UCSD-AML1 (cell line): ENCODE measurements around the gene ANKRD13C.
"Not testable (repeated sequence)": the region's sequence is repeated elsewhere in the genome, so short reads cannot be mapped to it uniquely, and the experiment has no call there.

Experiments
- DNase-seq: peaks from one replicate; lab custom pipeline; 2025; ENCODE audit not compliant: unreplicated experiment; lab: John Stamatoyannopoulos, UW

Gene ANKRD13C

GRCh38 chr1:70354332-70355110 is at the start of gene ANKRD13C:
Gene ANKRD13C, minus strand, starts transcription at chr1:70354722. Its CDS starts 314 bp downstream, at chr1:70354408.
- peak; percentile 89 for DNase-seq

- DNase-seq: no peak
Measured at GRCh38 chr1:70403759-70404158, 49.2 kb upstream of the ANKRD13C start.

GRCh38 chr1:70401974-70402373 is 47.5 kb upstream of the ANKRD13C start:
- DNase-seq: no peak

GRCh38 chr1:70400335-70400734 is 45.8 kb upstream of the ANKRD13C start:
- DNase-seq: no peak

- no peak for DNase-seq
Measured at GRCh38 chr1:70397013-70397412, 42.5 kb upstream of the ANKRD13C start.

GRCh38 chr1:70396607-70397006 is 42.1 kb upstream of the ANKRD13C start:
- DNase-seq: no peak

GRCh38 chr1:70392626-70393025 is 38.1 kb upstream of the ANKRD13C start:
- DNase-seq: no peak

GRCh38 chr1:70387507-70387906 is 33.0 kb upstream of the ANKRD13C start:
- DNase-seq: no peak

GRCh38 chr1:70386121-70386520 is 31.6 kb upstream of the ANKRD13C start:
- DNase-seq: no peak

GRCh38 chr1:70385477-70385876 is 31.0 kb upstream of the ANKRD13C start:
- DNase-seq: no peak

GRCh38 chr1:70384542-70384941 is 30.0 kb upstream of the ANKRD13C start:
- DNase-seq: no peak

- no peak for DNase-seq
Measured at GRCh38 chr1:70383483-70383882, 29.0 kb upstream of the ANKRD13C start.

- no peak for DNase-seq
Measured at GRCh38 chr1:70382682-70383081, 28.2 kb upstream of the ANKRD13C start.

- DNase-seq: no peak
Measured at GRCh38 chr1:70376196-70376595, 21.7 kb upstream of the ANKRD13C start.

- DNase-seq: not testable (repeated sequence)
Measured at GRCh38 chr1:70373580-70373979, 19.1 kb upstream of the ANKRD13C start.

- no peak for DNase-seq
Measured at GRCh38 chr1:70372426-70372825, 17.9 kb upstream of the ANKRD13C start.

GRCh38 chr1:70371586-70371985 is 17.1 kb upstream of the ANKRD13C start:
- not testable (repeated sequence) for DNase-seq

GRCh38 chr1:70367397-70367796 is 12.9 kb upstream of the ANKRD13C start:
- DNase-seq: not testable (repeated sequence)

- DNase-seq: not testable (repeated sequence)
Measured at GRCh38 chr1:70366997-70367396, 12.5 kb upstream of the ANKRD13C start.

- DNase-seq: not testable (repeated sequence)
Measured at GRCh38 chr1:70366425-70366952, 12.0 kb upstream of the ANKRD13C start.

- no peak for DNase-seq
Measured at GRCh38 chr1:70364439-70364838, 9.9 kb upstream of the ANKRD13C start.

GRCh38 chr1:70361727-70362398 is 7.3 kb upstream of the ANKRD13C start:
- DNase-seq: no peak
